ENCODE results near the gene CR2.

DNA sequence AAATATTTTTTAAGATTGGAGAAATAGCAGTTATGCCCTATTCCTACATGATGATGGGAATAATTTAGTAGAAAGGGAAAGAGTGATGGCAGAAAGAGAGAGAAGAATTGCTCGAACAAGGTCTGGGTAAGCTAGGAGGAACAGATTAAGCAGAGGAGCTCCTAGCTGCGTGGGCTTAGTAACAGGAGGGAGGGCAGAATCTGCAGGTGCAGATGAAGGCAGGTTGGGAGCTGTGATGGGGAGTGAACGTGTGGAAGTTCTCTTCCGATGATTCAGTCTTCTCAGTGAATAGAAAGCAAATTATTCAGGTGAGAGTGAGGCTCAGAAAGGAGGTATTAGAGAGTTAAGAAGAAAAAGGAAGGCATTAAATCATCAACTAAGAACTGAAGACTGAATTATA is 33.5 kb downstream of the CR2 start:
- no peak for TF ChIP-seq TAF1 (IDR thresholded peaks at IDR 0.05; ENCODE audit: borderline replicate concordance, insufficient read depth, low read length)
- TF ChIP-seq, protein P1, sequence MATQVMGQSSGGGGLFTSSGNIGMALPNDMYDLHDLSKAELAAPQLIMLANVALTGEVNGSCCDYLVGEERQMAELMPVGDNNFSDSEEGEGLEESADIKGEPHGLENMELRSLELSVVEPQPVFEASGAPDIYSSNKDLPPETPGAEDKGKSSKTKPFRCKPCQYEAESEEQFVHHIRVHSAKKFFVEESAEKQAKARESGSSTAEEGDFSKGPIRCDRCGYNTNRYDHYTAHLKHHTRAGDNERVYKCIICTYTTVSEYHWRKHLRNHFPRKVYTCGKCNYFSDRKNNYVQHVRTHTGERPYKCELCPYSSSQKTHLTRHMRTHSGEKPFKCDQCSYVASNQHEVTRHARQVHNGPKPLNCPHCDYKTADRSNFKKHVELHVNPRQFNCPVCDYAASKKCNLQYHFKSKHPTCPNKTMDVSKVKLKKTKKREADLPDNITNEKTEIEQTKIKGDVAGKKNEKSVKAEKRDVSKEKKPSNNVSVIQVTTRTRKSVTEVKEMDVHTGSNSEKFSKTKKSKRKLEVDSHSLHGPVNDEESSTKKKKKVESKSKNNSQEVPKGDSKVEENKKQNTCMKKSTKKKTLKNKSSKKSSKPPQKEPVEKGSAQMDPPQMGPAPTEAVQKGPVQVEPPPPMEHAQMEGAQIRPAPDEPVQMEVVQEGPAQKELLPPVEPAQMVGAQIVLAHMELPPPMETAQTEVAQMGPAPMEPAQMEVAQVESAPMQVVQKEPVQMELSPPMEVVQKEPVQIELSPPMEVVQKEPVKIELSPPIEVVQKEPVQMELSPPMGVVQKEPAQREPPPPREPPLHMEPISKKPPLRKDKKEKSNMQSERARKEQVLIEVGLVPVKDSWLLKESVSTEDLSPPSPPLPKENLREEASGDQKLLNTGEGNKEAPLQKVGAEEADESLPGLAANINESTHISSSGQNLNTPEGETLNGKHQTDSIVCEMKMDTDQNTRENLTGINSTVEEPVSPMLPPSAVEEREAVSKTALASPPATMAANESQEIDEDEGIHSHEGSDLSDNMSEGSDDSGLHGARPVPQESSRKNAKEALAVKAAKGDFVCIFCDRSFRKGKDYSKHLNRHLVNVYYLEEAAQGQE (IDR thresholded peaks at IDR 0.05; ENCODE audit: insufficient read depth in 1 of 2, low read depth in 2 of 2, low read length in 2 of 2): no peak
- TF ChIP-seq POLR2AphosphoS5 (IDR thresholded peaks at IDR 0.05; ENCODE audit: low read depth, low read length): no peak
- TF ChIP-seq SIN3A (IDR thresholded peaks at IDR 0.05; ENCODE audit: borderline replicate concordance, insufficient read depth, low read length): no peak
- no peak for TF ChIP-seq FOXP2 (optimal IDR thresholded peaks at IDR 0.05; ENCODE audit: borderline replicate concordance, extremely low read depth, extremely low read length, insufficient read depth)

All from PFSK-1 (cell line).